Activated T-helper 1 cell treated with anti-CD3 and anti-CD28 coated beads, Interleukin-2, amount 50 U/mL, for 16 hours (primary cell): Measurements from ENCODE around the gene TMF1.
A peak's percentile ranks its signal among the peaks of the same experiment; 100 is the strongest.

Source experiments
- DNase-seq, 2 donors: peaks; one replicate each; pipeline ENCODE4 v3.0.0-alpha.2; 2020; ENCODE audit warnings: low read depth in 1 of 2, low spot score in 1 of 2

Gene TMF1

DNA sequence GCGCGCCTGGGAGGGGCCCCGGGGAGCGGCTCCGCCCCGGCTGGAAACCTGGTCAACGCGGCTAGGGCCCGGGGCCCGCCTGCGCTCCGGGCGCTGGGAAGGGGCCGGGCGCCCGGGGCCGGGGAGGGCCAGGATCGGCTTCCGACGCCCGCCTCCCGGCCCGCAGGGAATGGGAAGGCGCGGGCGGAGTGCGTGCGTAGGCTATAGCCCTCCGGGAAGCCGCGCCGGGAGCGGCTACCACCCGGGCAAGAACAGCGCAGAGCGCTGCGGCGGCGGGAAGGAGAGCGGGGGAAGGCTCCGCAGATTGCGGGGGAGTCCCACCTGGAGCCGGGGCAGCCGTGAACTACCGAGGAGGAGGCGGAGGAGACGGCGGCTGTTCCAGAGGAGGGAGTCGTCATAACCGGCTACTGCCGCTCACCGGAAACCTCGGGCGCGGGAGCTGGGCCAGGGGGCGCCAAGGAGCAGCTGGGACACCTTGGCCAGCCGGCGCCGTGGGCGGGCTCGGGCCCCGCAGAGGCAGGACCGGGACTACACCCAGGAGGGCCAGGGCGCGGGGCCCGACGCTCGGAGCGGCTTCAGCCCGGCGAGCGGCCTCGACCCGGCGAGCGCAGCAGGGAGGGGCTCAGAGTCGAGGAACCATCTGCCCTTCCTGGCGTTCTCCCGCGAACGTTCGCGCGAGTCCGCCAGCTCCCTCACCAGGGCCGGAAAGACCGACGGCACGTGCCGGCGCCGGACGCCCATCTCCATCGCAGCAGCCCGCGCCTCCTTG, 38.7 kb downstream of the TMF1 start, which contains the start of gene EOGT:
Gene EOGT, minus strand, starts transcription at position 432 of the 769 bp plus-strand sequence. CDS start 3,838 bp downstream, outside the sequence.
- DNase-seq: peak; percentile 65 to 68

GRCh38 chr3:69012800-69013252, 39.3 kb downstream of the TMF1 start:
- no peak for DNase-seq

DNA sequence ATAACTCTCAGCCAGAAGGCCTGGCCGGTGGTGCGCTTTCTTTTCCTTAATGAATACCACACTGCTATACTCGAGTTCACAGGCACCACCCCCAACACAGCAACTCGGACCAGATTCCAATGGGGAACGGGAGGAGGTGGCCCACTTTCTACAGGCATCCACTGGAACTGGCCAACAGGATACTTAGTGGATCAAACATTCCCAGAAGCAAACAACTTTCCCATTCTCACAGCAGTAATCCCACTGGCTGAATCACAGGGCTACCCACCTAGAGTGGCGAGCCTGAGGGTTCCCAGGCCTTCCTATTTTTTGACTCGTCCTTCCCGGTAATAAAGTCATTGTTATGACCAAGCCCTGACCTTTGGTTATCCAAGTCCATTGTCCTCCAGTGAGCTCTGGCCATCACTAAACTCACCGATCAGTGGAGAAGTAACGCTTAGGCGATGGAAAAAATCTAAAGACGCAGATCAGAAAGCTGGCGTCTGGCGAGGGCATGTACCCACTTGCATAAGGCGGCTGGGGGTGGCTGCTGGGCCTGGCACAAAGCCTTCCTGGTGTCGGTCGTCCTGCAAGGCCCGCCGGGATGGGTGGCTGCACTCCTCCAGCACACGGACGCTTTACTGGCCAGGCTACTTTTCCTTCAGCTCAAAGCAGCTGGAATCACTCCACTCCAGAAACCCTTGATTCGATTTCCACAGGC, 39.9 kb downstream of the TMF1 start:
- DNase-seq: no peak

DNA sequence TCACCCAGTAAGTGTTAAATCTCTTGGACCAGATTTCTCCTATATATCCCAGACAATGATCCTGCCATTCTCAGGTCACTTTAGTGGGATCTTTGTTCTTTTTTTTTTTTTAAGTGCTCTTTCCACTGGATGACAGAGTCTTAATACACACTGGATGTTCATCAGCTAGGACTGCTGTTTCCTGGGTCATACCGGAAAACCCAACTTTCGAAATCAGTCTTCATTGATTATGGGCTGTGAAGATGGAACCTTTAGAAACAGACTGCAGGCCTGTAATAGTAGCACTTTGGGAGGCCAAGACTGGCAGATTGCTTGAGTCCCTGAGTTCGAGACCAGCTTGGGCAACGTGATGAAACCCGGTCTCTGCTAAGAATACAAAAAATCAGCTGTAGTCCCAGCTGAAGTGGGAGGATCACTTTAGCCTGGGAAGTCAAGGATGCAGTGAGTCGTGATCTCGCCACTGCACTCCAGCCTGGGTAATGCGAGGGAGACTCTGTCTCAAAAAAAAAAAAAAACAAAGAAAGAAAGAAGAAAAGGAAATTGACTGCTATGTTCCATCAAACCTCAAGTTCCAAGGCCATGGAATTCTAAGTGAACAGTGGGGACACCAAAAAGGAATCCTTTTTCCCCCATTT, 40.9 kb downstream of the TMF1 start:
- no peak for DNase-seq

- DNase-seq: no peak
Observed at GRCh38 chr3:69009559-69010410, 42.3 kb downstream of the TMF1 start.

GRCh38 chr3:69008980-69009379, 43.2 kb downstream of the TMF1 start:
- no peak for DNase-seq

- DNase-seq: no peak
Observed at GRCh38 chr3:69005791-69006482, 46.2 kb downstream of the TMF1 start.

- DNase-seq: no peak
Observed at GRCh38 chr3:69005071-69005790, 46.9 kb downstream of the TMF1 start.

DNA sequence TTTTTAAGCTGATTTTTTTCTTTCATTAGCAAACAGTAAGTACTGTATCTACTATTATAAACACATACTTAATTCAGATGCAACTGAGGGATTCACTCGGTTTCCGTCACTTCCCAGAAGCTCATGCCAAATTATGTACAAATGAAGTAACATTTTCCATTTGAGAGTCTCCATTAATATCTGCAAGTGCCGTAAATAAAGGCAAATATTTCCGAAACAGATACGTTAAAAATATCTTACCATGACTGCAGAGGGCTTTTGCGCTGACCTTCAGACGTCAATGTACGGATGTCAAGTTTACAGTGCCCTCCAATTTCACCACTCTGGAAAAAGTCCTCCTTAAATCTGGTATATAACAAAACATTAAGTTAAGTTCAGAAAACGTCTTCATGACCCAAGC, 48.0 kb downstream of the TMF1 start:
- no peak for DNase-seq

DNA sequence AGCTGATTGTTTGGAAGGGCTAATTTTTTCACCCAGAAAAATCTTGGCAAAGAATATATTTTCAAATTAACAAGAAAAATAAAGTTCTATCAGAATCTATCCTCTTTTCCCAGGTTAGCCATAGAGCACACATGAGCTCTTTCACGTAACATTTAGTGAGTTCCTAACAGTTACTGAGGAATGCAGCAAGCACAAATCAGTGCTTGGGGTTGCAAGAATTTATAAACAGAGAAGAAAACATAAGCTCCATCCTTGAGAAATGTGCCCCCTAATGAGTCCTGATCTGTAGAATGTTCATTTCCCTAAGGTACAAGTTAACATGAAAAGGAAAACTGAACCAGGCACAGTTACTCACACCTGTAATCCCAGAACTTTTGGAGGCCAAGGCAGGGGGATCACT, 52.5 kb downstream of the TMF1 start:
- no peak for DNase-seq

DNA sequence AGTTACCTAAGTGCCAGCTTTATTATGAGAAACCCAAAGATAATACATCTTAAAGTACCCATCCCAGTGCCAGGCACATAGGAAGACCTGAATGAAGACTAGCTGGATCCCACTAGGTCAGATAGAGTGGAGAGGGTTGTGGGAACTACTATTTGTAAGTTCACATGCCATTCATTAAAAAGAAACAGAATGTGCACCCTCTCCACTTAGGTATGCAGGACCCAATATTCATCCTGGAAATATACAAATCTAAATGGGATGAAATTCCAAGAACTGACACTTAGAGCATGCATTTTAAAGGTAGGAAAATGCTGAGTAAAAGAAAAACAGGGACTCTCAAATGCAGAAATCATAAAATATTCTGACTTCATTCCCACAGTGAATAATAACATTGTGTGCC, 53.0 kb downstream of the TMF1 start:
- DNase-seq: no peak

DNA sequence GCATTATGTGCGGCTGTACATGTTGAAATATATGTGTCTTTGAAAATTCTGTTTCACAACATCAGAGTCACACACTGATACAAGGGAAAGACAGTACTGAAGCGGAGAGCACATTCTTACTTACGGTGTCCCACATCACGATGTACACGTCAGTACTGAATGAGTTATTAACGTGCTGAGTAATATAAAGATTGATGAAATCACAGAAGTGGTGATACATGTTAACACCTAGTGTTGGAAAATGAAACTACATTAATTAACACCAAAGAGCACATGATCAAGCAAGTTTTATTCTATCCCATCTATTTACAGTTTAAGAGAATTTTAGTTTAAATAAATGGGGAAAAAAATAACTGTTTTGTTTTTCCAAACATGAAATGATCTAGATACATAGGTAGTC, 54.2 kb downstream of the TMF1 start:
- DNase-seq: no peak

DNA sequence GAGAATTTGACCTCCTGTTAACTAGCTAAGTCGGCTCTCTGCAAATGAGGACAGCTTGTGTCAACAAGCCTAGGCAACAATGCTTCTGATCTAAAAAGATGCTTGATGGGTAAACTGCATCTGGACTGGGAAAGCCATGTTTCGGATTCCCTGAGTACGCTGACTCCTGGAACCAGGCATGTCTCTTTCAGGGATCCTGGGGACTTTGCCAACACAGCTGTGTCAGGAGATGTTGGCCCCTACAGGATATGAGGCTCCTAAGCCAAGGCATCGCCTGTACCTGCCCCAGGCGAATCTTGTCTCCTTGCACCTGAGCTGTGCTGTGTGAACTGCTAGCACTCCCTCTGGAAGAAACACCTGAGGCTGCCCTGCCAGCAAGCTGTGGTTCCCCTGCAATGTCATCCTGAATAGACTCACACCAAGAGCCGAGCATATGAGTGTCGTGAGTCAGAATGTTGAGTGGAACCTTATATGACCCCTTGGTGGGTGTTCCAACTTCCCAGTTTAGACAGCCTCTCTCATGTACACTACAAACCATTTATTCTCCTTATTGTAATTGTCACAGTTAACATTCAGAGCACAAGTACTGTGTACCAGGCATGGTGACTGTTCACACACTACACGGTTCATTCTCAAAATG, 55.7 kb downstream of the TMF1 start:
- no peak for DNase-seq

- DNase-seq: no peak
Observed at GRCh38 chr3:68988740-68989139, 63.4 kb downstream of the TMF1 start.

DNA sequence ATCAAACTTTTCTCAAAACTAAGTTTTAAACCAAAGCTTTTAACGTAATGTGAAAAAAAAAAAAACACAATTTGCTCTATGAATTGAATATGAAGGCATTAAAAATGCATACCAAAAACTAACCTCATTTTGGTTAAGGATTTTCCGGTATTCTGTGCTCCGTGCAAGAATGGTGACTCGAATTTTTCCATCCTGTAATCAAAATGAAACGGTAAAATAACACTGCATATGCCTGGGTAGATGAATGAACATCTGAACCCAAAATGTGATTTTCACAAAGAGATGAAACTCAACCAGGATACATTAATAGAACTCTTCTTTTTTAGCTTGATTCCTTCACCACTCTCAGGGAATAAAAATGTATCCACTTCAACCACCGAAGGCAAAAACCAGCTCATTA, 64.8 kb downstream of the TMF1 start:
- DNase-seq: no peak

DNA sequence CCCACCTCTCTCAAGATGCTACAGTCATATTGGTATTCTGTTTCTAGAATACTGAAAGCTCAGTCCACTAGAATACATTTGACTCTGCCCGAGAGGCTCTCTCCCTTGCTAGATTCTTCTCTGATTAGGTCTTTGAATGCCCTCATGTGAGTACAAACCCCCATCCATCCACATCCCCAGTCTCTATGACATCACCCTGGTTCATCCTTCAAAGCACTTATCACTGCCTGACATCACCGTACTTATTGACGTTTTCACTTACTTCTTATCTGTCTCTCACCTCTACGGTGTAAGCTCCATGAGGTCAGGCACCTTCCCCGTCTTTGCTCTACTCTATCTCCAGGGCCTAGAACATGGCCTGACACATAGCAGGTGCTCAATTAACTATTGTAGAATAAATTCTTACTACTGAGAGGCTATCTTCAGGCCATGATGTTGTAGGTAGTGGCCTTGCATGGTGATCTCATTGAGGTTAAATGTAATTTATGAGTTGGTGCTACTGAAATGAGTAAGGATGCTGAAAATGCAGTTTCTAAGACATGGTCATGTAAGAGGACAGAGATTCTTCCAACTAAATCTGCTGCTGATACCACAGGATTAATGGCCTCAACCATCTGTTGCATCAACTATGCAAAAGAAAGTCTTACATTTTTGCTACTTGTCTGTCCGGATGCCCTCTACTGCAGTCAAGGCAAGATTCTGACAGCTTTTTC, 65.5 kb downstream of the TMF1 start:
- no peak for DNase-seq

DNA sequence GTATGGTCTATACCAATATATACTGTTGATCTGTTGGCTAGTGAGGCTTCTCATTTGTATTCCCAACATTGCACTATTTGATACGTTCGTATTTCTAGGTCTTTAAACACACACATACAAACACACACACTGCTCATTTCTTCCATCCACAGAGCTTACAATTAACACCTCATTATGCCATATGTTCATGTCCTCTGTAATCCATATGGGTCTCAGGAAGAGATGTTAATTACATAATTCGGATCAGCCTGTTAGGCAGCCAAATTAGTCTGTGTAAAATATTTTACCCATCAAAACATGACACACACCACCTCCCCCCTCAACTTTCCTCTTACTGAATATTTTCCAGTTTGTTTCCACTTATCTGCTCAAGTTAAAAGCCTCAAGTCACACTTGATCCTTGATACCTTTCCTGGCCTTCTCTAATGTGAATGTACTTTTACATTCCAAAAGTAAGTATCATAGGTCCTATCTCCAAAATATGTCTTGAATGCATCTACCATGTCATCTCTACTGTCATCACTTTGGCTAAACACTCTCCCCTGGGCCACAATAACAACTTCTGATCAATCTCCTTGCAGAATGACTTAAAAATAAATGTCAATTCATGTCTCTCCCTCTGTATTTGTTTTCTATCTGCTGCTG, 66.9 kb downstream of the TMF1 start:
- DNase-seq: no peak

GRCh38 chr3:68984011-68984530, 68.1 kb downstream of the TMF1 start:
- no peak for DNase-seq
